Colonic mucosa (tissue), 4 donors: ENCODE measurements around the gene BIN1. TPM values are rescaled to one million over a fixed set of nuclear protein-coding genes. Genes with fewer than 3 reads are reported as not detected.

Experiments used
- DNase-seq: peaks from one replicate; pipeline ENCODE4 v3.0.0-alpha.2; 2020
- H3K27ac ChIP-seq: fragments of 200-600 bp; one replicate; pipeline ENCODE4 v1.8.0; 2021
- H3K27me3 ChIP-seq: fragments of 200-600 bp; one replicate; pipeline ENCODE4 v1.8.0; 2021
- H3K36me3 ChIP-seq: fragments of 200-600 bp; one replicate; pipeline ENCODE4 v1.8.0; 2021
- H3K4me1 ChIP-seq: fragments of 200-600 bp; one replicate; pipeline ENCODE4 v1.8.0; 2021; ENCODE audit warnings: mild to moderate bottlenecking
- H3K4me3 ChIP-seq: fragments of 200-600 bp; one replicate; pipeline ENCODE4 v1.8.0; 2021
- H3K9ac ChIP-seq, 2 donors: one replicate each; pipeline ENCODE4 v1.7.0; 2013; ENCODE audit warnings: control low read depth in 2 of 2, low read depth in 2 of 2, low read length in 2 of 2
- H3K9me3 ChIP-seq: fragments of 200-600 bp; one replicate; pipeline ENCODE4 v1.8.0; 2021
- CTCF ChIP-seq: fragments of 200-600 bp; IDR thresholded peaks from one replicate; pipeline ENCODE4 v1.8.0; 2022; ENCODE audit warnings: antibody characterized with exemption, mild to moderate bottlenecking
- intact Hi-C: fragments of 100-400 bp; cut with DNase I; formaldehyde crosslinking; loops from one replicate; pipeline ENCODE4 v1.14.1; 2022
- total RNA-seq, 2 donors: library from RNA; stranded (reverse); fragmentation: NEBNext Ultra II Directional in 1 of 2; extraction: Animal tissue kit (Norgen Biotek cat#: 25700) in 1 of 2; gene quantifications; one replicate each; pipeline ENCODE4 v1.2.1, GENCODE V29; 2021
- donor health status: healthy.
- donor health status: DM: no; HTN: no; CAD: no.
- donor health status: DM: no; HTN: no; CAD: no.

The BIN1 gene
- total RNA-seq, 2 donors from 2014 or later, result 38.5 to 60.8 TPM

- H3K36me3 ChIP-seq, result no peaks in the 10 kb centered on the region
- no peak overlapping the region for H3K9ac ChIP-seq
- no peak overlapping the region for H3K4me3 ChIP-seq
- no peak for DNase-seq
- H3K27ac ChIP-seq, result no peak overlapping the region
- intact Hi-C loops, result no loop called here
- no peaks in the 10 kb centered on the region for H3K9me3 ChIP-seq
- no peak for TF ChIP-seq CTCF
- H3K27me3 ChIP-seq, result no peaks in the 10 kb centered on the region
- peaks cover 2% of the 10 kb centered on the region for H3K4me1 ChIP-seq
These were observed 15.1 kb downstream of the BIN1 start for GRCh38 chr2:127091886-127092285.

GRCh38 chr2:127091148-127091547 is 15.8 kb downstream of the BIN1 start:
- no peak for DNase-seq
- Histone ChIP-seq H3K36me3 (no peaks in the 10 kb centered on the region), H3K27me3 (no peaks in the 10 kb centered on the region), H3K9me3 (no peaks in the 10 kb centered on the region), H3K9ac (no peak overlapping the region), H3K4me1 (no peaks in the 10 kb centered on the region), H3K27ac (no peak overlapping the region), H3K4me3 (no peak overlapping the region)
- no peak for TF ChIP-seq CTCF
- intact Hi-C loops, result no loop called here

GRCh38 chr2:127090281-127091120 is 16.5 kb downstream of the BIN1 start:
- H3K36me3 ChIP-seq, result no peaks in the 10 kb centered on the region
- no peak for DNase-seq
- peaks cover 1% of the 10 kb centered on the region for H3K4me1 ChIP-seq
- no peaks in the 10 kb centered on the region for H3K27me3 ChIP-seq
- intact Hi-C loops, result no loop called here
- H3K27ac ChIP-seq, result no peak overlapping the region
- no peaks in the 10 kb centered on the region for H3K9me3 ChIP-seq
- H3K9ac ChIP-seq, result no peak overlapping the region
- no peak overlapping the region for H3K4me3 ChIP-seq
- TF ChIP-seq CTCF, result no peak

- intact Hi-C loops, result no loop called here
- DNase-seq, result no peak
- no peak for TF ChIP-seq CTCF
- H3K9me3 ChIP-seq, result no peaks in the 10 kb centered on the region
- H3K4me1 ChIP-seq, result peaks cover 9% of the 10 kb centered on the region
- H3K27me3 ChIP-seq, result no peaks in the 10 kb centered on the region
- no peaks in the 10 kb centered on the region for H3K36me3 ChIP-seq
- no peak overlapping the region for H3K9ac ChIP-seq
- H3K27ac ChIP-seq, result no peak overlapping the region
- H3K4me3 ChIP-seq, result no peak overlapping the region
These were observed 17.3 kb downstream of the BIN1 start for GRCh38 chr2:127089478-127090235.

GRCh38 chr2:127088706-127089105 is 18.2 kb downstream of the BIN1 start:
- intact Hi-C loops, result no loop called here
- H3K27ac ChIP-seq, result no peak overlapping the region
- H3K36me3 ChIP-seq, result no peaks in the 10 kb centered on the region
- H3K4me3 ChIP-seq, result no peak overlapping the region
- no peak for DNase-seq
- H3K9ac ChIP-seq, result no peak overlapping the region
- H3K27me3 ChIP-seq, result no peaks in the 10 kb centered on the region
- peaks cover 18% of the 10 kb centered on the region for H3K4me1 ChIP-seq
- H3K9me3 ChIP-seq, result no peaks in the 10 kb centered on the region
- TF ChIP-seq CTCF, result no peak
